Sigmoid colon (tissue), 7 donors: ENCODE data around the gene COBL. TPM values are rescaled to one million over a fixed set of nuclear protein-coding genes. Genes with fewer than 3 reads are reported as not detected.
A peak's percentile ranks its signal among the peaks of the same experiment; 100 is the strongest.

Experiments used
- DNase-seq: peaks from one replicate; pipeline ENCODE4 v3.0.0-alpha.2; 2019
- H3K27ac ChIP-seq, 4 donors: fragments of 200-600 bp; sonication (generic); one replicate each; pipeline ENCODE4 v1.5.1; 2016 to 2019; ENCODE audit warnings: mild to moderate bottlenecking in 1 of 4
- H3K27me3 ChIP-seq, 3 donors: fragments of 200-600 bp; sonication (generic); one replicate each; pipeline ENCODE4 v1.5.1; 2019; ENCODE audit warnings: mild to moderate bottlenecking in 1 of 3
- H3K36me3 ChIP-seq, 4 donors: fragments of 200-600 bp; sonication (generic); one replicate each; pipeline ENCODE4 v1.5.1; 2016 to 2019
- H3K4me1 ChIP-seq, 4 donors: fragments of 200-600 bp; sonication (generic); one replicate each; pipeline ENCODE4 v1.5.1; 2017 to 2019
- H3K4me3 ChIP-seq, 4 donors: fragments of 200-600 bp; sonication (generic); one replicate each; pipeline ENCODE4 v1.5.1; 2017 to 2019; ENCODE audit warnings: mild to moderate bottlenecking in 2 of 4, moderate library complexity in 1 of 4
- H3K9me3 ChIP-seq, 4 donors: fragments of 200-600 bp in 3 of 4; sonication (generic) in 3 of 4; one replicate each; pipeline versions ENCODE4 v1.5.1 to v1.6.1; 2013 to 2019
- EP300 ChIP-seq, 4 donors: sonication (generic); formaldehyde crosslinking; IDR thresholded peaks; one replicate each; pipeline ENCODE4 v1.6.1; 2017; ENCODE audit warnings: antibody characterized with exemption in 4 of 4
- POLR2A ChIP-seq, 2 donors: fragments of 450-650 bp; IDR thresholded peaks; one replicate each; pipeline ENCODE4 v1.6.1; 2016; ENCODE audit warnings: antibody characterized with exemption in 2 of 2, mild to moderate bottlenecking in 2 of 2, moderate library complexity in 2 of 2
- POLR2AphosphoS5 ChIP-seq, 4 donors: sonication (generic); formaldehyde crosslinking; IDR thresholded peaks; one replicate each; pipeline ENCODE4 v1.6.1; 2017; ENCODE audit warnings: antibody characterized with exemption in 4 of 4
- WGBS, 2 donors: extraction: QIAGEN DNeasy Blood & Tissue Kit; methylation state at CpG; one replicate each; pipeline ENCODE4 v1.1.7; 2013; 5-methylcytosine and 5-hydroxymethylcytosine counted together
- intact Hi-C: fragments of 100-400 bp; cut with DNase I; formaldehyde crosslinking; loops from one replicate; pipeline ENCODE4 v1.15.1; 2023
- polyA plus RNA-seq, 3 donors: library from polyadenylated mRNA; stranded (reverse); fragments of 200-250 nt; gene quantifications; one replicate each; pipeline ENCODE4 v1.2.3, GENCODE V29; 2013
- total RNA-seq, 4 donors: library from RNA; depleted of rRNA; stranded (reverse); fragments of >200 nt; gene quantifications; one replicate each; pipeline ENCODE4 v1.1.0, GENCODE V29; 2016
- TF ChIP-seq, protein P1 (sequence below), 4 experiments: fragments of 450-650 bp in 3 of 4; fragments of 200-600 bp in 1 of 4; IDR thresholded peaks; one replicate each; pipeline ENCODE4 v1.5.1; 2016 to 2019; ENCODE audit warnings: antibody characterized with exemption in 4 of 4, mild to moderate bottlenecking in 3 of 4, moderate library complexity in 2 of 4
- donor health status: healthy with polysubstance abuse.
- donor health status: Bipolar disorder and iron deficiency.
- donor health status: healthy.

Gene COBL
- total and polyA plus RNA-seq, 7 donors, result 3.0 to 27.6 (median 10.0) TPM

- DNase-seq, result no peak
- intact Hi-C loops, result no loop called here
- H3K27ac ChIP-seq, result no peak overlapping the region
- WGBS, 2 donors, result 46 to 72% methylated on average over 10 of the region's 10 CpGs
- H3K36me3 ChIP-seq, result no peaks in the 10 kb centered on the region
- no peaks in the 10 kb centered on the region for H3K27me3 ChIP-seq
- TF ChIP-seq, protein P1, sequence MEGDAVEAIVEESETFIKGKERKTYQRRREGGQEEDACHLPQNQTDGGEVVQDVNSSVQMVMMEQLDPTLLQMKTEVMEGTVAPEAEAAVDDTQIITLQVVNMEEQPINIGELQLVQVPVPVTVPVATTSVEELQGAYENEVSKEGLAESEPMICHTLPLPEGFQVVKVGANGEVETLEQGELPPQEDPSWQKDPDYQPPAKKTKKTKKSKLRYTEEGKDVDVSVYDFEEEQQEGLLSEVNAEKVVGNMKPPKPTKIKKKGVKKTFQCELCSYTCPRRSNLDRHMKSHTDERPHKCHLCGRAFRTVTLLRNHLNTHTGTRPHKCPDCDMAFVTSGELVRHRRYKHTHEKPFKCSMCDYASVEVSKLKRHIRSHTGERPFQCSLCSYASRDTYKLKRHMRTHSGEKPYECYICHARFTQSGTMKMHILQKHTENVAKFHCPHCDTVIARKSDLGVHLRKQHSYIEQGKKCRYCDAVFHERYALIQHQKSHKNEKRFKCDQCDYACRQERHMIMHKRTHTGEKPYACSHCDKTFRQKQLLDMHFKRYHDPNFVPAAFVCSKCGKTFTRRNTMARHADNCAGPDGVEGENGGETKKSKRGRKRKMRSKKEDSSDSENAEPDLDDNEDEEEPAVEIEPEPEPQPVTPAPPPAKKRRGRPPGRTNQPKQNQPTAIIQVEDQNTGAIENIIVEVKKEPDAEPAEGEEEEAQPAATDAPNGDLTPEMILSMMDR (IDR thresholded peaks at IDR 0.05), result no peak
- H3K4me1 ChIP-seq, result no peaks in the 10 kb centered on the region
- H3K9me3 ChIP-seq, result no peaks in the 10 kb centered on the region
- no peak overlapping the region for H3K4me3 ChIP-seq
Measured at GRCh38 chr7:51256209-51256781, 60.3 kb downstream of the COBL start.

DNA sequence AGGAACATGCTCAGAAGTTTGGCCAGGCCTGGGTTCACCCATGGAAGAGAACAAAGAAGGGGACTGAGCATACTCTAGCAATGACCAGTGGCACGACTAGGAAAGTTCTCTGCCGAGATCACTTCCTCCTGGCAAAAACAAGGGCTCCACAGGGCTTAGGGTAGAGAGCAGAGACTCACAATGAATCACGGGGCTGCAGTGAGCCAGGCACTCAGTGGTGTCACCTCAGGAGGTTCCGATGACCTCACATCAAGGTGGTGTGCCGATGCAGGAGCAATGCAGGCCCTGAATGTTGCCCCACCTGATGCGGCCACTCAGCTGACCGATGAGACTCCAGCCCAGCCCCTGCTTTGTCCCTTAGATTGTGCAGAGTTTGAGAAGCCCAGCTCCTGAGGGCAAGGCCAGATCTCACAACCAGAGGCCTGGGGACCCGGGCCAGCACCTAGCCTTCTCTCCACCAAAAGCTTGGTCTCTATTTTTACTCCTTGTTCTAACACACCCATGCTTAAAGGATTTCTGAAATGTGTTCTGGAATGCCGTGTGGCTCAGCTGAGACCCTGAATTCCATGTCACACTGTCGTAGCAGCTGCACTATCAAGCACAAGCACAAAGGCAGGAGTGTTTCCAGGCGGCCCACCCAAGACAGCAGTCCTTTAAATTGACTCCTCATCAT, 60.9 kb downstream of the COBL start:
- TF ChIP-seq POLR2A (IDR thresholded peaks at IDR 0.05), result no peak
- TF ChIP-seq, protein P1 (IDR thresholded peaks at IDR 0.05), result no peak
- no peak for TF ChIP-seq EP300 (IDR thresholded peaks at IDR 0.05)
- no peak for TF ChIP-seq POLR2AphosphoS5 (IDR thresholded peaks at IDR 0.05)
- Histone ChIP-seq H3K27ac (peak overlapping the region in 1 of 4 donors; percentile 45), H3K4me3 (no peak overlapping the region), H3K27me3 (no peaks in the 10 kb centered on the region), H3K9me3 (no peaks in the 10 kb centered on the region), H3K36me3 (no peaks in the 10 kb centered on the region), H3K4me1 (no peaks in the 10 kb centered on the region)
- WGBS, 2 donors, result 88 to 91% methylated on average over 11 of the region's 11 CpGs
- intact Hi-C loops, result no loop called here
- DNase-seq, result no peak

- intact Hi-C loops, result no loop called here
- Histone ChIP-seq H3K27me3 (no peaks in the 10 kb centered on the region), H3K4me3 (no peak overlapping the region), H3K27ac (no peak overlapping the region), H3K36me3 (no peaks in the 10 kb centered on the region), H3K4me1 (no peaks in the 10 kb centered on the region), H3K9me3 (no peaks in the 10 kb centered on the region)
- no peak for DNase-seq
- TF ChIP-seq, protein P1 (IDR thresholded peaks at IDR 0.05), result no peak
- TF ChIP-seq EP300 (IDR thresholded peaks at IDR 0.05), result no peak
- TF ChIP-seq POLR2A (IDR thresholded peaks at IDR 0.05), result no peak
- TF ChIP-seq POLR2AphosphoS5 (IDR thresholded peaks at IDR 0.05), result no peak
- 80 to 84% methylated on average over 3 of the region's 3 CpGs for WGBS, 2 donors
Measured at GRCh38 chr7:51255036-51255435, 61.6 kb downstream of the COBL start.

DNA sequence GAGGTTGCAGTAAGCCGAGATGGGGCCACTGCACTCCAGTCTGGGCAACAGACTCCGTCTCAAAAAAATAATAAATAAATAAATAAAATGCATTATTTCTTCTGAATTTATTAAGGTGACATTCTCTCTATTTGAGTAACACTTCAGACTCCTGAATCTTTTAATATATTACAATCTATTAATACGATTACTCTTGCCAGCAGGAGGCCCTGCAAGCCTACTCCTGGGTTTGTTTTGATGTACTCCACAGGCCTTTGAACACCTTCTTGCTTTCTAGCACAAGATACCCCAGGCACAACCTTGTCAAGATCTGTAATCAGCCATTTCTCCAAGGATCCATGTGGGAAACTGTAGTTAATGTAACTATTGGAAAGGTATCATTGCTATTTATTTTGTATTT, 63.5 kb downstream of the COBL start:
- H3K4me1 ChIP-seq, result no peaks in the 10 kb centered on the region
- no peak for DNase-seq
- 89 to 91% methylated on average over 3 of the region's 3 CpGs for WGBS, 2 donors
- H3K27ac ChIP-seq, result no peak overlapping the region
- H3K27me3 ChIP-seq, result no peaks in the 10 kb centered on the region
- intact Hi-C loops, result no loop called here
- H3K9me3 ChIP-seq, result no peaks in the 10 kb centered on the region
- H3K36me3 ChIP-seq, result no peaks in the 10 kb centered on the region
- H3K4me3 ChIP-seq, result no peak overlapping the region
- TF ChIP-seq POLR2AphosphoS5 (IDR thresholded peaks at IDR 0.05), result no peak
- TF ChIP-seq POLR2A (IDR thresholded peaks at IDR 0.05), result no peak
- TF ChIP-seq, protein P1 (IDR thresholded peaks at IDR 0.05), result no peak
- TF ChIP-seq EP300 (IDR thresholded peaks at IDR 0.05), result no peak

GRCh38 chr7:51251290-51251689, 65.3 kb downstream of the COBL start:
- no peak for DNase-seq
- intact Hi-C loops, result no loop called here
- Histone ChIP-seq H3K27ac (no peak overlapping the region), H3K27me3 (no peaks in the 10 kb centered on the region), H3K4me3 (no peak overlapping the region), H3K36me3 (no peaks in the 10 kb centered on the region), H3K4me1 (peaks cover 0 to 1% (median 0%) of the 10 kb centered on the region in 4 donors), H3K9me3 (no peaks in the 10 kb centered on the region)
- TF ChIP-seq POLR2AphosphoS5 (IDR thresholded peaks at IDR 0.05) (no peak), POLR2A (IDR thresholded peaks at IDR 0.05) (no peak), EP300 (IDR thresholded peaks at IDR 0.05) (no peak)
- TF ChIP-seq, protein P1 (IDR thresholded peaks at IDR 0.05), result no peak
- 17 to 60% methylated on average over 4 of the region's 4 CpGs for WGBS, 2 donors
